Ramos (cell line): ENCODE measurements around the gene FOXP1.

ENCODE experiments used
- in situ Hi-C: fragments of 300-500 bp; cut with MboI; formaldehyde crosslinking; loops from one replicate; pipeline ENCODE4 v1.14.3; 2022; ENCODE audit warnings: low sequenced_read_pairs; ENCODE audit not compliant: unreplicated experiment

The FOXP1 gene

DNA sequence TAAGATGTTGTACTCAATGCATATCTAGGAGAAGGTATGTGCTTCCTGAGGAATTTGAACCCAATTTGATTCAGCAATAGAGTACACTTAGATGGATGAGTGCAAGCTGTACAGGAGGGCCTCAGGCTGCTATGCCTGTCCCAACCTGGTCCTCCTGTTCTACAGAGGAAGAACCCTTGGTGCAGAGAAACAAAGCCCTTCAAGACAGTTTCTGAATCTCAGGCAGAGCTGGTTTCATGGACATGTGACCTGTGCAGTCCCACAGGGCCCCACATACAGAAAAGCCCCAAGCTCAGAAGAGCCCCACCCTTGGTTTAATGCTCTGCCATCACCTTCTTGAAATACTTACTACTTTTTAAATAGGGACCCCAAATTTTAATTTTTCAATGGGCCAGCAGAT is 15.3 kb downstream of the FOXP1 start:
- in situ Hi-C loops, result loop anchor here (10.0 to 25.0 kb wide), 2 partner anchors 123 to 519 kb away; no protein-coding TSS in a partner anchor

DNA sequence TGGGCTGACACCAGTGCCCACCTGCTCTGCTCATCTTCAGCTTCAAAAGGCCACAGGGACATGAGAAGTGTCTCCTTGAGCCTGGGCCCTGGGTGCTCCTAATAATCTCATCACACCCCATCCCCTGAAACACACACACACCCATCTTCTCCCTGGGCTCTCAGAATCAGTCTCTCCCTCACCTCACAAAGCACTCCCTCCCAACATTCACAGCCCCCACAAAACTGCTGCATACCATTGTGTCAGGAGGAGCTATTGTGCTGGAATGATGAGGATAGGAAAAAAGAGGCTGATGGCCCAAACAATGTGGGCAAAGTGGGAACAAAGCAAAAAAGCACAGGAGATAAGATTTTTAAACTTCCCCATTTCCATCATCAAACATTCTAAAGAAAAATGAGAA is 16.8 kb downstream of the FOXP1 start:
- in situ Hi-C loops, result loop anchor here (10.0 to 25.0 kb wide), 2 partner anchors 122 to 521 kb away; no protein-coding TSS in a partner anchor

DNA sequence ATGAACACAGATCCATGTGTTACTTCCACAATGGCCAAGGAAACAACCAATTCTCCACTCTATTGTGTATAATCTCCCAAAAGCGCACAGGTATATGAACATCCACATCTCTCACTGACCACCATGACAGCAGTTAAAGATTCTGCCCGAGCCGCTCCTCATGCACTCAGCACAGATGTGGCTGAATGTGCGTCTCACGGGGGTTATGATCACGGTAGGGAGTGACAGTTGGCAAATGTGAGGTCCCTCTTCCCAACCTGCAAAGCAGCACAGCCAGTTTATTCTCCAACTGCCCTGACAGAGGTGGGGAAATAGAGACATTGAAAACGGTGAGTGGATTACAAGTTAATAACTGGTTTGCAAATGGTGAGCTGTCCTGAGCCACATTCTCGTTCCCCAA is 17.6 kb downstream of the FOXP1 start:
- in situ Hi-C loops, result loop anchor here (10.0 to 25.0 kb wide), 2 partner anchors 121 to 521 kb away; no protein-coding TSS in a partner anchor

DNA sequence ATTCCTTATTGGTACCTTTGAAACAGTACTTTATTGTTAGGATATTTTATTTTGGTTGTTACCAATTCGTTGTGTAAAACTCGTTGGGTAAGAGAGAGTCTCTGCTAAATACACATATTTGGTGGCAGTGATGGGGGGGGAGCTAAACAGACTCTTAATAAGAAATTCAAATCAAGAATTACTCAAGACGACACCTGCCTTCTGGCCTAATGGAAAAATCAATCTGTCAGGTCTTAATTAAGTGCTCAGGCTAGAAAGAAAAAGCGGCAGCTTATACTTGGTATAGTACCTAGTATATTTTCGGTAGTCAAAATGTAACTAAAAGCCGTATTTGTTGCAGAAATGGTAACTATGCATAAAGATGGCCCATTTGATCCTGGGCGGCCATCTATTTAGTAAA is 18.2 kb downstream of the FOXP1 start:
- in situ Hi-C loops, result loop anchor here (10.0 to 25.0 kb wide), 2 partner anchors 121 to 522 kb away; no protein-coding TSS in a partner anchor

DNA sequence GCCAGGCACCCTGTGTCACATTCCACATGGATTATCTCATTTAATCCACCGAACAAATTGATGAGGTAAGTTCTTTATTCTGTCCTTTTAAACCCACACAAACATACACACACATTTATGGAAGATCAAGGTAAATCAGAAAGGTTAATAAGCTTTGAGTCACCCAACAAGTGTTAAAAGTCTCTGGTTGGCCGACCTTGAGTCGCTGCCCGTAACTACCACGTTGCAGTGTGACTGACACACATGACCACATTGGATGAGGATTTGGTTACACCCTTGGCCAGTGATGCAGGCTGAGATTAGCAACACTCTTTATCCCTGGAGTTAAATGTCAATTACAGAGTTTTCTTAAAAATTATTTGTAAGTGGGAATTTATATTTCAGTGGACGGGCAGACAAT is 19.2 kb downstream of the FOXP1 start:
- in situ Hi-C loops, result loop anchor here (10.0 to 25.0 kb wide), 2 partner anchors 120 to 523 kb away; no protein-coding TSS in a partner anchor

DNA sequence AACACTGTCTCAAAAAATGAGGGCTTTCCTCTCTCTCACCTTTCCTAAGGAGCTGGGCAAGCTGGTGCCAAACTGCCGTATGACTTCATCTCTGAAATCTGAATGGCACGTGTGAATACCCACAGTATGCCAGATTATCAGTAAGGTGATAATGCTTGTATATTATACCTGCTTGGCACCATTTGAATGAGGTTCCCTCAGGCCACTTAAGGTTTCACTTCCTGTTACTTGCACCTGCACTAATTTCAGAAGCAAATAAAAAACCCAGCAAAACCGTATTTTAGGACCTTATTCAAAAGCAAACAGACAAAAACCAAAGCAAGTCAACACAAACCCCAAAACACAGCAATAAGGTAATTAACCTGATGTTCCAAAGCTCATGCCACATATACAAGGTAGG is 19.7 kb downstream of the FOXP1 start:
- in situ Hi-C loops, result loop anchor here (10.0 to 25.0 kb wide), 2 partner anchors 119 to 523 kb away; no protein-coding TSS in a partner anchor

DNA sequence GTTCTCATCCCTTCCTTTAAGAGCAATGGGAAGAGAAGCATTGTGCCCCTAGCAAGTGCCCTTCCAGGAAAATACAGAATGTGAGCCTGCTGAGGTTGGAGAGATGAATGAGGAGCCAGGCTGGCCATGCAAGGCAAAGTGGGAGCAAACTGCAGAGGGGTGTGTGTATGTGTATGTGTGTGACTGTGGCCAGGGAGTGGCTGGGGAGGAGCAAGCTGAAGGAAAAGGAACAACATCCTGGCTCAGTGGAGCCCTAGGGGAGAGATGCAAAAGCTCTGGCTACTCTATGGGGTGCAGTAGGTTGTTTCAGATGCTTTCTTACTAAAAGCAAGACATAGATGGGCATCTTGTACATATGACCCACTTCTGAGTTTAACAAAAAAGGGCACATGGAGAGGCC is 20.6 kb downstream of the FOXP1 start:
- in situ Hi-C loops, result loop anchor here (10.0 to 25.0 kb wide), 2 partner anchors 118 to 524 kb away; no protein-coding TSS in a partner anchor

DNA sequence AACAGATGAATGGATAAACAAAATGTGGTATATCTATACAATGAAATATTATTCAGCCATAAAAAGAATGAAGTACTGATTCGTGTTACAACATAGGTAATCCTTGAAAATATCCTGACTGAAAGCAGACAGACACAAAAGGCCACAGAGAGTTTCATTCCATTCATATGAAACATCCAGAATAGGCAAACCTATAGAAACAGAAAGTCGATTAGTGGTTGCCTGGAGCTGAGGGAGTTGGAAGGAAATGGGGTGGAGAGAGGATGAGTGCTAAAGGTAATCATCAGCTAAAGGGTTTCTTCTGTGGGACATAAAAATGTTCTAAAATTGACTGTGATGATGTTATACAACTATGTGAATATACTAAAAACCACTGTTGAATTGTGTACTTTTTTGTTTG is 22.9 kb downstream of the FOXP1 start:
- in situ Hi-C loops, result loop anchor here (10.0 to 25.0 kb wide), 2 partner anchors 116 to 527 kb away; no protein-coding TSS in a partner anchor

DNA sequence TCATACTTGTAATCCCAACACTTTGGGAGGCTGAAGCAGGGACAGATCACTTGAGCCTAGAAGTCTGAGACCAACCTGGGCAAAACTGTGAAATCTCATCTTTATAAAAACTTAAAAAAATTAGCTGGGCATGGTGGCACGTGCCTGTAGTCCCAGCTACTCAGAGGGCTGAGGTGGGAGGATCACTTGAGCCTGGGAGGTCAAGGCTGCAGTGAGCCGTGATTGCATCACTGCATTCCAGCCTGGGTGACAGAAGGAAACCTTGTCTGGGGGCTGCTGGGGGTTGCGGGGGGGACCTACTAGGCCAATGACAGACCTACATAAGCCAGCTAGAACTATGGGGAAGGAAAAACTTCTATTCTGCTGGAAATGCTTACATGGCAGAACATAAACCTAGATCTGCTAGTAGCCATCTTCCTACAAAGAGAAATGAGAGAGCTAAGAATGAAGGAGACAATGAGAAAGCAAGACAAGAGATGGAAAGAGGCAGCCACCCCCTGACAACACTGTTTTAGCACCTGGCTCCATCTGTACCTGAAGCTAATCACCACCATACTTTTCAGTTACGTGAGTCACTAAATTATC is 23.9 kb downstream of the FOXP1 start:
- in situ Hi-C loops, result loop anchor here (10.0 to 25.0 kb wide), 2 partner anchors 115 to 528 kb away; no protein-coding TSS in a partner anchor

DNA sequence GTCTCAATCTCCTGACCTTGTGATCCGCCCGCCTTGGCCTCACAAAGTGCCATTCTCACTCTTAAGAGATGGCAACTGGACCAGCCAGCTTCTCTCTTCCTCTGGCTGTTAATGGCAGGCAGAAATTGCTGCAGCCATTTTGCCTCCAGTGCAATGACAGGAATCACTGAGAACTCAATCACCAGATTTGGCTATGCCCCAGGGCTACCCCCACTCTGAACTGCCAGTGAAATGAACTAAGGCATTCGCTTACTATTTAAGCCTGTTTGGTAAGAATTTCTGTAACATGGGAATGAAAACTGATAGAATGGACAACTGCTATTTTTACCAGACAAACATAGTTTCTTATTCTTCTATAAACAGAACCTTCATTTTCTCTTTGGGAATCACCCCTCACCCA is 24.5 kb downstream of the FOXP1 start:
- in situ Hi-C loops, result loop anchor here (25.0 kb wide), 1 partner anchor 528 kb away; no protein-coding TSS in a partner anchor

DNA sequence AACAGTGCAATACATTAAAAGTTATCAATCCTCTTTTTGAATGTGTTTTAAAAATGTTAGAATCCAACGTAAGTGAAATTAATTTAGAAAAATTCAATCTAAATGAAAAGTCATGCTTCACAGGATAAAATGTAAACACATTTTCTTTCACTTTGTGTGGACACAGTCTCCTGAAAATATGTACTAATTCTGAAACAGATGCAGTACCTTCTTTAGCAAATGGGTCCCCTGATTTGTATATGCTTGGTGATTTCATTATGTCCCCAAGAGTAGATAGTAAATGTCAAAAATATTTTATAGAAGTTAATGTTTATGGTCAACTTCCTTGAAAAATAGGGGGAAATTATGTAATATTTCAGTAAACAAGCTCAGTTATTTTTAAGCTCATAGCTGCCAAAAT is 28.9 kb downstream of the FOXP1 start:
- in situ Hi-C loops, result loop anchor here (25.0 kb wide), 1 partner anchor 533 kb away; no protein-coding TSS in a partner anchor

DNA sequence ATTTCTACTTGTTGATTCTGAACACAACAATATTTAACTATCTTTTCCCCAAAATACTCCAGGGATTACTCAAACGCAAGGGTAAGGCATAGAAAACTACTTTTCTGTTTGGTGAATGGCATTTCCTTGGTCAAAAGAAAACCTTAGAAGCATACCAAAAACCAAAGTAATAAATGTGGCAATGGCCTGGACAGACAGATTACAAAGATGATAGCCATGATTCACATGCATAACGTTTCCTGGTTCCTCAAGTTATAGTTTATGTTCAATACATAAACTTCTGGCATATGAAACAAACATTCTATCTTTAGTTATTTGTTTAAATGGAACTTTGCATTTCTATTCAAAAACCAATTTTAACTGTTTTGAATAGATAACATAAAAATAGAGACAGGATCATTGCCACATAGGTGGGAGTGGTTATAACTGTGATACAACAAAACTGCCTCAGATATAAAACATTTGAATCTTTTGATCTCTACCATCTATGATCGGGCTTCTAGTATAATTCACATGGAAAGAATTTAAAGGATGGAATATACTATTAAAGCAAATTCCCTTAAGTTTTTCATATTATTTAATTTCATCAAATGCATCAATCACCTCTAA is 32.1 kb downstream of the FOXP1 start:
- in situ Hi-C loops, result loop anchor here (25.0 kb wide), 1 partner anchor 536 kb away; no protein-coding TSS in a partner anchor

DNA sequence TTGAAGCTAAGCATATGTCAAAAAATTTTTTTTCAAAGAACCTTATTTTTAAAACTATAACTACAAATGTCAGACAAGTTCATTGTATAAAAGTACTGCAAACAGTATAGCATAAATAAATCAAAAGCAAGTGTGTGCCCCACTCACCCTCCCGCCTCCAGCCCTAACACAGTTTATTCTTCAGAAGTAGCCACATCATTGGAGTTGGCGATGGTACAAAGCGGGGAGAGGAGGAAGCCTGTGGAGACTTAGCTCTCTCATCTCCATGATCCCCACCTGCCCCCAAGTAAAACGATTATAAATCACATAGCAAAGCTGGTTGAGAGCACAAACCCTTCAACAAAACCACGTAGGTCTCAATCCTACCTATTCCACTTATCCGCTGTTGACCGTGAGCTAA is 33.6 kb downstream of the FOXP1 start:
- in situ Hi-C loops, result loop anchor here (25.0 kb wide), 1 partner anchor 537 kb away; no protein-coding TSS in a partner anchor

DNA sequence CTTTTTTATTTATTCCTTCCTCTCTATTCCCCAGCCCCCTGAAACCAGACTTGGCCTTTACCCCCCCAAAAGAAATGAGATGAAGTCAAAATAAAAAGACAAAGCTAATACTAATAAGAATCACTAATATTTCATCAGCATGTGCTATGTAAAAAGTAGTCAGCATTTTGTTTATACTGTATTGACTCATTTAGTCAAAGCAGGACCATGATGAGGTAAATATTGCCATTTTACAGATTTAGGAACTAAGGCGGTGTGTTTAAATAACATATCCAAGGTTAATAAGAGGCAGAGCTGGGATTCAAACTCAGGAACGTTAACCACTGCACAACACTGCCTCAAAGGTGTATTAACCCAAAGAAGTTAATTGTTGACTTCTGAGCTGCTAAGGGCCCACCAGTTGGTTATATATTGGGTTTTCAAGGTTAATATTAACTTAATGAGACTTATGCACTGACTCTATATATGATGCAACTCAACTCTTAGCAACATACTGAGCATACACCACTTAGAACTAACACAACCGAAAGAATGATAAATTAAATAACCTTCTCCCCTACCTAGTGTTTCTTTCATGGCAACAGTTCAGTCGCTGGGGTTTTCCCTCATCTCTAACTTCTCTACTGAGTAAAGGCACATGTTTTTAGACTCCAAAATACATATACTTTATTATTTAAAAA is 34.7 kb downstream of the FOXP1 start:
- in situ Hi-C loops, result no loop called here

DNA sequence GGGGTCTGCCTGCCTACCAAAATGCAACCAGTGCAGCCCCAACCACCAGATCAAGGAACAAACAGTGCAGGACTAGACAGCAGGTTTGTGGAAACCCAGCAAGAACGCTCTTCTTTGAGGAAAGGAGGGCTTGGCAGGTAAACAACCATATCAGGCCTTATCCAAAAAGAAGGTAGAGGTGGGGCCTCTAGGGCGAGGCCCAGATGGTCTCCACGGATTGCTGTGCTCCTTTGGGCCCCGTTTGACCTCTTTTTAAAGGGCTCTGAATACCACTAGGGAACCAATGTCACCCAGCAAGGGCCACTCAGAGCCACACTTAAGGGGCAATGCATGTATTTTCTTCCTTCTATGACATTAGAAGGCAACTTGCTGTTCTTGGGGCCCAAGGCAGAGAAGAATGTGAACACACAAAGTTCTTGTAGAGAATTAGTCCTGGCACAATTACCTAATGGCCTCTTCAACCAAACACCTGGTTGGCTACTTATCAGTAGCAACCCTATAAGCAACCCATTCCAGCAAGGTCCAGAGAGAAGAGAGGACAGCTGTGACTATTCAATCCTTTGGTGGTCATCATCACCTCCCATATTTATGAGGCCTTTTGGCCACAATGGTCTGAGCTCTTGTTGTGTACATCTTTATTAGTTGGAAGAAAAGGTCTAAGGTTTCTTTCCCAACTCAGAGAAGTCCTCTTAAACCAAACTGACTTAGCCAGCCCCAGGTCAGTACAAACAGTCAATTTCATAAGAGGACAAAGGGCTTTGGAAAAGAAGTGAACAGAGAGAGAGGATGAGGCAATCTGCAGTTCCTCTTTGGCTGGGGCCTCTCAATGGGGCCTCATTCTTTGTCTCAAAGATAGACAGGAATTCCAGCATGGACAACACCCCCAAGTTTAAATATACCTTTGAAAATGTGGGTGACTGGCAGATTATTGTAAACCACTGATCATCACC is 36.0 kb downstream of the FOXP1 start:
- in situ Hi-C loops, result no loop called here

DNA sequence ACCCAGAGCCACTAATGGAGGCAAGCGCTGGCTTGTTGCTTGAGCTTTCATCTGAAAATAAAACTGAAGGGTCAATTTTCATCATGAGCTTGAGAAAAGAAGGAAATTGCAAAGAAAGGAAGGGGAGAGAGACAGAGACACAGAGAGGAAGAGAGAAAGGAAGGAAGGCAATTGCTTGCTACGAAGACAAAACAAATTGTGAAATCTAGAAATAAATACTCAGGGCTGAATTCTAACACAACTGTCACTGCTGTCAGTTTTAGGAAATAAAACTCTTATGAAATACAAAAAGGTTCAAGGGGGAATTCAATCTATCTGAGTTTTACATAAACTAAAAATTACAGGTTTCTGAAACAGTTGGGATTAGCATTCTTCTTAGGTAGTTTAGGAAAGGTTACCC is 36.7 kb downstream of the FOXP1 start:
- in situ Hi-C loops, result no loop called here

DNA sequence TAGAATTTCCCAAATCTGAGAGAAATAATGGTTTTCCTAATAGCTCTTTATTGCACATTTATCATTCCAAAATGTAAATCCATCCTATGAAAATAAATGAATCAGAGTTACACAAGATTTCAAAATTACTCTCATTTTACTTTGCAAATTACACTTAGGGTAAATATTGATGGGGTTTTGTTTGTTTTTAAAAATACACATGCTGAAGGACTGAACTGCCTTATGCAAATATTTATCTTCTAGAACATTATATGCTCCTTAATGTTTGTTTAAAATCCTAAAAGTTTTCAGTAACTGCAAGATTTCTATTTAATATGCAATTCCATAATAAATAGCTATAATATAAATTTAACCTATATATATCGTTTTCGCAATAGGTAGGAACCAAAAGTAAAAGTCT is 38.2 kb downstream of the FOXP1 start:
- in situ Hi-C loops, result no loop called here

DNA sequence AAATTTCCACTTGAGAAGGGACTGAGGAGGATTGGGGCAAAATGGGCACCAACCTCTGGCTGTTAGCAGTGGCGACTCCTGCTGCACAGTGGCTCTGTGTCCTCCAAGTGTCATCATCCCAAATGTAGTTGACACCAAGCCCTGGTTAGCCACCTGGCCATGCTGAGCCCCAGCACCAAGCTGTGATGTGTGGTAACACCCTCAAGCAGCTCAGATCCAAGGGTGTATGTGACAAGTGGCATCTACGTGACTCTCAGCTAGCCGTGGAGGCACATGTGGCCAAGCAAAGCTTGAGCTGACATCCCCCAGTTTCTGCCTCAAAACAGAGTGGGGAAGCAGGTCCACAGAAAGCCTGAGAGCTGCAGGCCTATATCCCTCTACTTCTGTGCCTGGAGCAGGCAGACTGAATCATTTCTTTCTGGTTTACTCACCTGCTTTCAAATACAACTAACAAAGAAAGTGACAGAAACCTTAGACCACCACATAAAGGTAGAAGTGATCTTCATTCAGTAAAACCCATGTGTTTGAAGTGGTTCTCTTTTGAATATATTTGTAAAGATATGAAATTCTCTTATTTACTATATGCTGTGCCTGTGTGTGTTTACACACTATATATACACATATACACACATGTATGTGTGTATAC is 40.0 kb downstream of the FOXP1 start:
- in situ Hi-C loops, result no loop called here
